ENCODE results near the gene CD101.

DNA sequence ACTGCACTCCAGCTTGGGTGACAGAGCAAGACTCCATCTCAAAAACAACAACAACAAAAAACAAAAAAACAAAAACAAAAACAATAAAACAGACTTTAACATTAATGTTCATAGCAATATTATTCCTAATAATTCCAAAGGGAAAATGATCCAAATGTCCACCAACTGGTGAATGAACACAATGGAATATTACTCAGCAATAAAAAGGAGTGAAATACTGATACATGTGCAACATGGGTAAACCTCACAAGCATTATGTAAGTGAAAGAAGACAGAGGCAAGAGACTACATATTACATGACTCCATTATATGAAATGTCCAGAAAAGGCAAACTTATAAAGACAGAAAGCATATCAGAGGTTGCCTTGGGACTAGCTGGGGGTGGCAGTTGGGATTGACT lies 52.5 kb downstream of the CD101 start:
- TF ChIP-seq, protein P1, sequence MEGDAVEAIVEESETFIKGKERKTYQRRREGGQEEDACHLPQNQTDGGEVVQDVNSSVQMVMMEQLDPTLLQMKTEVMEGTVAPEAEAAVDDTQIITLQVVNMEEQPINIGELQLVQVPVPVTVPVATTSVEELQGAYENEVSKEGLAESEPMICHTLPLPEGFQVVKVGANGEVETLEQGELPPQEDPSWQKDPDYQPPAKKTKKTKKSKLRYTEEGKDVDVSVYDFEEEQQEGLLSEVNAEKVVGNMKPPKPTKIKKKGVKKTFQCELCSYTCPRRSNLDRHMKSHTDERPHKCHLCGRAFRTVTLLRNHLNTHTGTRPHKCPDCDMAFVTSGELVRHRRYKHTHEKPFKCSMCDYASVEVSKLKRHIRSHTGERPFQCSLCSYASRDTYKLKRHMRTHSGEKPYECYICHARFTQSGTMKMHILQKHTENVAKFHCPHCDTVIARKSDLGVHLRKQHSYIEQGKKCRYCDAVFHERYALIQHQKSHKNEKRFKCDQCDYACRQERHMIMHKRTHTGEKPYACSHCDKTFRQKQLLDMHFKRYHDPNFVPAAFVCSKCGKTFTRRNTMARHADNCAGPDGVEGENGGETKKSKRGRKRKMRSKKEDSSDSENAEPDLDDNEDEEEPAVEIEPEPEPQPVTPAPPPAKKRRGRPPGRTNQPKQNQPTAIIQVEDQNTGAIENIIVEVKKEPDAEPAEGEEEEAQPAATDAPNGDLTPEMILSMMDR (IDR thresholded peaks at IDR 0.05): no peak
- no peak for TF ChIP-seq POLR2A (IDR thresholded peaks at IDR 0.05)
